ENCODE data around the gene PRR5L. TPM values are rescaled to one million over a fixed set of nuclear protein-coding genes. Genes with fewer than 3 reads are reported as not detected.

Gene PRR5L
- total and polyA plus RNA-seq, 5 donors from 2014 or later, result 0.76 to 15.1 (median 1.1) TPM; not detected in 1

- no peak overlapping the region for H3K4me3 Mint-ChIP-seq
- Histone ChIP-seq H3K9me3 (ENCODE audit: control insufficient read depth in 2 of 2, low read length in 2 of 2) (no peaks in the 10 kb centered on the region), H3K36me3 (ENCODE audit: control insufficient read depth, insufficient read depth, low read length) (no peaks in the 10 kb centered on the region), H3K27ac (ENCODE audit: insufficient read depth, low read length, poor library complexity, severe bottlenecking) (no peak overlapping the region), H3K4me3 (ENCODE audit: low read depth, low read length) (no peak overlapping the region), H3K27me3 (ENCODE audit: control insufficient read depth, insufficient read depth, low read length) (peaks cover 2% of the 10 kb centered on the region), H3K4me1 (ENCODE audit: control insufficient read depth, insufficient read depth, low read length, poor library complexity, severe bottlenecking) (no peaks in the 10 kb centered on the region)
- H3K27me3 Mint-ChIP-seq, result peaks cover 6% of the 10 kb centered on the region
- H3K9me3 Mint-ChIP-seq, result peaks cover 0 to 4% (median 0%) of the 10 kb centered on the region in 7 donors
- no peak for ATAC-seq (ENCODE audit: low read depth in 2 of 2)
- no peaks in the 10 kb centered on the region for H3K36me3 Mint-ChIP-seq
- H3K27ac Mint-ChIP-seq, result no peak overlapping the region
- no peak for DNase-seq
- H3K4me1 Mint-ChIP-seq, result no peaks in the 10 kb centered on the region
Observed at GRCh38 chr11:36330411-36330810, 34.3 kb downstream of the PRR5L start.

DNA sequence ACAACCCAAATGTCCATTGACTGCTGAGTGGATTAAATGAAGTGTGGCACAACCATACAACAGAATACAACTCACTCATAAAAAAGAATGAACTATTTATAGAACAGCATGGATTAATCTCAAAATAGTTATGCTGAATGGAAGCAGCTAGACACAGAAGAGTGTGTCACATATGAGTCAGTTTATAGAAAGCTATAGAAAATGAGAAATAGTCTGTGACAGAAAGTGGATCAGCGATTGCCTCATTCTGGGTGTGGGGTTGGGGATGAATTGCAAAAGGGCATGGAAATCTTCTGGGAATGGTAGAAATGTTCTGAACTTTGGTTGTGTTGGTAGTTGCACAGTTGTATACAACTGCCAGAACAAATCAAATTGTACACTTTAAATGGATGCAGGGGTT lies 37.4 kb downstream of the PRR5L start:
- Mint-ChIP-seq H3K27me3 (no peaks in the 10 kb centered on the region), H3K9me3 (peaks cover 0 to 4% (median 0%) of the 10 kb centered on the region in 7 donors), H3K4me3 (no peak overlapping the region), H3K27ac (no peak overlapping the region), H3K36me3 (no peaks in the 10 kb centered on the region), H3K4me1 (no peaks in the 10 kb centered on the region)
- Histone ChIP-seq H3K4me3 (ENCODE audit: low read depth, low read length) (no peak overlapping the region), H3K9me3 (ENCODE audit: control insufficient read depth in 2 of 2, low read length in 2 of 2) (no peaks in the 10 kb centered on the region), H3K27me3 (ENCODE audit: control insufficient read depth, insufficient read depth, low read length) (peaks cover 3% of the 10 kb centered on the region), H3K27ac (ENCODE audit: insufficient read depth, low read length, poor library complexity, severe bottlenecking) (no peak overlapping the region), H3K36me3 (ENCODE audit: control insufficient read depth, insufficient read depth, low read length) (no peaks in the 10 kb centered on the region), H3K4me1 (ENCODE audit: control insufficient read depth, insufficient read depth, low read length, poor library complexity, severe bottlenecking) (no peaks in the 10 kb centered on the region)
- DNase-seq, result no peak
- ATAC-seq (ENCODE audit: low read depth in 2 of 2), result no peak

DNA sequence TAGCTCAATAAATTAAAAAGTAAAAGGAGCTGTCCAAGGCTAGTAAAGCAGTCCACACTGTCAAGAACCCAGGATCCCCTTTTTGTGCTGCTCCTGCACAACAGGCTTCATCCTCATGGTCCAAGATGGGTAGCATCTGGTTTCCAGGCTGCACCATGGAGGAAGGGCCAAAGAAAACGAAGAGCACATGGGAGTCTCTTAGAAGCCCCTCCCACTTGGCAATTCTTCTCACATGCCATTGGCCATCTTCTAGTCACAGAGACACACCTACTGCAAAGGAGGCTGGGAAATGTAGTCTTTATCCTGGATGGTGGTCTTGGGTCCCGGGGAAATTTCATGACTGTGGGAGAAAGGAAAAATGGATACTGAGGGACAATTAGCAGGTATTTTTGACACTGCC lies 37.8 kb downstream of the PRR5L start:
- DNase-seq (no peak), ATAC-seq (ENCODE audit: low read depth in 2 of 2) (no peak)
- H3K4me3 ChIP-seq (ENCODE audit: low read depth, low read length), result no peak overlapping the region
- H3K36me3 ChIP-seq (ENCODE audit: control insufficient read depth, insufficient read depth, low read length), result no peaks in the 10 kb centered on the region
- H3K9me3 ChIP-seq (ENCODE audit: control insufficient read depth in 2 of 2, low read length in 2 of 2), result no peaks in the 10 kb centered on the region
- Mint-ChIP-seq H3K4me1 (no peaks in the 10 kb centered on the region), H3K27ac (no peak overlapping the region), H3K9me3 (peaks cover 0 to 4% (median 0%) of the 10 kb centered on the region in 7 donors), H3K27me3 (no peaks in the 10 kb centered on the region), H3K36me3 (no peaks in the 10 kb centered on the region), H3K4me3 (no peak overlapping the region)
- no peaks in the 10 kb centered on the region for H3K4me1 ChIP-seq (ENCODE audit: control insufficient read depth, insufficient read depth, low read length, poor library complexity, severe bottlenecking)
- no peak overlapping the region for H3K27ac ChIP-seq (ENCODE audit: insufficient read depth, low read length, poor library complexity, severe bottlenecking)
- peaks cover 3% of the 10 kb centered on the region for H3K27me3 ChIP-seq (ENCODE audit: control insufficient read depth, insufficient read depth, low read length)

GRCh38 chr11:36339888-36340287 lies 43.8 kb downstream of the PRR5L start:
- Mint-ChIP-seq H3K36me3 (no peaks in the 10 kb centered on the region), H3K27me3 (peaks cover 14% of the 10 kb centered on the region), H3K9me3 (peaks cover 0 to 3% (median 0%) of the 10 kb centered on the region in 7 donors), H3K27ac (no peak overlapping the region), H3K4me1 (no peaks in the 10 kb centered on the region), H3K4me3 (no peak overlapping the region)
- H3K4me1 ChIP-seq (ENCODE audit: control insufficient read depth, insufficient read depth, low read length, poor library complexity, severe bottlenecking), result no peaks in the 10 kb centered on the region
- no peaks in the 10 kb centered on the region for H3K9me3 ChIP-seq (ENCODE audit: control insufficient read depth in 2 of 2, low read length in 2 of 2)
- no peak for ATAC-seq (ENCODE audit: low read depth in 2 of 2)
- peaks cover 7% of the 10 kb centered on the region for H3K27me3 ChIP-seq (ENCODE audit: control insufficient read depth, insufficient read depth, low read length)
- H3K27ac ChIP-seq (ENCODE audit: insufficient read depth, low read length, poor library complexity, severe bottlenecking), result no peak overlapping the region
- no peaks in the 10 kb centered on the region for H3K36me3 ChIP-seq (ENCODE audit: control insufficient read depth, insufficient read depth, low read length)
- no peak for DNase-seq
- no peak overlapping the region for H3K4me3 ChIP-seq (ENCODE audit: low read depth, low read length)

DNA sequence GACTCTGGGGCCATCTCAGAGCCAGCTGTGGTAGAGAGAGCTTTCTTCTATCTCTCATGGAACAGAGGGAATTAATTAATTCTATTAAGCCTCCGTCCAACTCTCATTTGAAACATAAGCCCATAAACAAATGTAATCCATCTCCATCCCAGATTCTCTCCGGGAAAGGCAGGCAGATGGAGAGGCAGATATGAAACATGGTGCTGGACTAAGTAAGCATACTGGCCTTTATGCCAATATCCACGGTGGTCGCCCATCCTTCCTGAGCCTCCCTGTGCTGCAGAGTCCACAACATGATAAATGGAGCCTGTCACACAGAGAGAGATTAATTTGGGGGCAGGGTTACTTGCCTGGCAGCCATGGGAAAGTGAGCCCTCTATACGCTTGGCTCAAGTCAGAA lies 44.8 kb downstream of the PRR5L start:
- no peaks in the 10 kb centered on the region for H3K4me1 Mint-ChIP-seq
- no peak overlapping the region for H3K27ac ChIP-seq (ENCODE audit: insufficient read depth, low read length, poor library complexity, severe bottlenecking)
- H3K4me3 Mint-ChIP-seq, result no peak overlapping the region
- H3K36me3 ChIP-seq (ENCODE audit: control insufficient read depth, insufficient read depth, low read length), result no peaks in the 10 kb centered on the region
- H3K9me3 ChIP-seq (ENCODE audit: control insufficient read depth in 2 of 2, low read length in 2 of 2), result no peaks in the 10 kb centered on the region
- H3K4me3 ChIP-seq (ENCODE audit: low read depth, low read length), result no peak overlapping the region
- DNase-seq, result no peak
- H3K9me3 Mint-ChIP-seq, result peaks cover 0 to 5% (median 0%) of the 10 kb centered on the region in 7 donors
- H3K36me3 Mint-ChIP-seq, result no peaks in the 10 kb centered on the region
- no peaks in the 10 kb centered on the region for H3K4me1 ChIP-seq (ENCODE audit: control insufficient read depth, insufficient read depth, low read length, poor library complexity, severe bottlenecking)
- H3K27ac Mint-ChIP-seq, result no peak overlapping the region
- H3K27me3 Mint-ChIP-seq, result peaks cover 18% of the 10 kb centered on the region
- ATAC-seq (ENCODE audit: low read depth in 2 of 2), result no peak
- H3K27me3 ChIP-seq (ENCODE audit: control insufficient read depth, insufficient read depth, low read length), result peaks cover 7% of the 10 kb centered on the region

DNA sequence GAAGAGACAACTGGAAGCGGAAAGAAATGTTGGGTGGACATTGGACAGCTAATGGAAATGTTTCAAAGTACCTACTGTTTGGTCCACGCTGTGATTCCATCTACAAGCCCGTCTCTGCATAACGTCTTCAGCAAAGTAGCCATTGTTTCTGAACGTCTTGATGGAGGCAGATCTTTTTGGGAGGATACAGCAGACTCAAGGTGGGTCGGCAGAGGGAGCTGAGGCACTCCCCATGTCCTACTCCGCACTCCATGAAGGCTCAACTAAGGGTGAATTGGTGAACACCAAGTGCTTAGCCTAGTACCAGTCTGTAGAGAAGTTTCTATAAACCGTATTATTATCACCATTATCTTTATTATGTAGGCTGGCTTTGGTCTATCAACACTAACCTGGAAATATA lies 45.8 kb downstream of the PRR5L start:
- H3K4me3 Mint-ChIP-seq, result no peak overlapping the region
- no peaks in the 10 kb centered on the region for H3K9me3 ChIP-seq (ENCODE audit: control insufficient read depth in 2 of 2, low read length in 2 of 2)
- ATAC-seq (ENCODE audit: low read depth in 2 of 2), result no peak
- peaks cover 7% of the 10 kb centered on the region for H3K27me3 ChIP-seq (ENCODE audit: control insufficient read depth, insufficient read depth, low read length)
- DNase-seq, result no peak
- no peak overlapping the region for H3K4me3 ChIP-seq (ENCODE audit: low read depth, low read length)
- no peak overlapping the region for H3K27ac ChIP-seq (ENCODE audit: insufficient read depth, low read length, poor library complexity, severe bottlenecking)
- peaks cover 18% of the 10 kb centered on the region for H3K27me3 Mint-ChIP-seq
- no peaks in the 10 kb centered on the region for H3K36me3 Mint-ChIP-seq
- no peaks in the 10 kb centered on the region for H3K4me1 ChIP-seq (ENCODE audit: control insufficient read depth, insufficient read depth, low read length, poor library complexity, severe bottlenecking)
- H3K4me1 Mint-ChIP-seq, result no peaks in the 10 kb centered on the region
- no peaks in the 10 kb centered on the region for H3K36me3 ChIP-seq (ENCODE audit: control insufficient read depth, insufficient read depth, low read length)
- no peak overlapping the region for H3K27ac Mint-ChIP-seq
- peaks cover 0 to 5% (median 0%) of the 10 kb centered on the region in 7 donors for H3K9me3 Mint-ChIP-seq

DNA sequence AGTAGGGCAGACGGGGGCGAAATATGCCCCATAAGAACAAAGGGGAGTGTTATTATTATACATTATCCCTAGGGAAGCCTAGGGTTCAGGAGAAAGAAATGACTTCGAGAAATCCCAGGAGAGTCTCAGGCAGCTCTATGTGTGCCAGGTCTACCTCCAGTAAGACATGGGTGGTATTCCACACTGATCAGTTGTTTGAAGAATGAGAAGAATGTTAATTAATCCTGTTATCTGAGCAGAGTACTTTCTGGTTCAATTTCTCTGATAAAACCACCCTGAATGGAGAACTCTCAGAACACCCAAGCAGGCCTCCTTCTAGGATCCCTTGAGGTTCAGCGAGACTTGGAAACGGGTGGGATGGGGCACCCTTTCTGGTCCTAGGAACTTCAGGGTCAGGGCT lies 46.2 kb downstream of the PRR5L start:
- H3K27ac ChIP-seq (ENCODE audit: insufficient read depth, low read length, poor library complexity, severe bottlenecking), result no peak overlapping the region
- Mint-ChIP-seq H3K27ac (no peak overlapping the region), H3K4me3 (no peak overlapping the region), H3K36me3 (no peaks in the 10 kb centered on the region), H3K9me3 (peaks cover 0 to 8% (median 0%) of the 10 kb centered on the region in 7 donors), H3K27me3 (peaks cover 18% of the 10 kb centered on the region), H3K4me1 (peaks cover 0 to 2% (median 0%) of the 10 kb centered on the region in 4 donors)
- no peaks in the 10 kb centered on the region for H3K36me3 ChIP-seq (ENCODE audit: control insufficient read depth, insufficient read depth, low read length)
- H3K4me1 ChIP-seq (ENCODE audit: control insufficient read depth, insufficient read depth, low read length, poor library complexity, severe bottlenecking), result no peaks in the 10 kb centered on the region
- ATAC-seq (ENCODE audit: low read depth in 2 of 2) (no peak), DNase-seq (no peak)
- H3K27me3 ChIP-seq (ENCODE audit: control insufficient read depth, insufficient read depth, low read length), result peaks cover 7% of the 10 kb centered on the region
- H3K4me3 ChIP-seq (ENCODE audit: low read depth, low read length), result no peak overlapping the region
- no peaks in the 10 kb centered on the region for H3K9me3 ChIP-seq (ENCODE audit: control insufficient read depth in 2 of 2, low read length in 2 of 2)

DNA sequence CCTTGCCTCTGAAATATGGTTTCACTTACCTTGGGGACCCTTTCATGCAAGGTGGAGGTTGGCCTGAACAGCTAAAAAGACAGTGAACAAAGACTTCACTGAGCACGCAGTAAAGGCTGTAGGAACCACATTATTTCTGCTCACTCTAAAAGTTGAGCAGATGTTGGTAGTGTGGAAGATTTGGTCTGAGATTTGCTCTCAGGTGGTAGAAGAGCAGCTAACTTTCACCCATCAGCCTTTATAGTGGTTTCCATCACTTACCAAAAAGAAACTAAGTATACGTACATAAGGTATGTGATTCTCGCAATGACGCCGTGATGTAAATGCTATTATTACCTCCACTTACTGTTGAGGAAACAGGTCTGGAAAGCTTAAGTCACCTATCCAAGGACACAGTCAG lies 47.3 kb downstream of the PRR5L start:
- peaks cover 0 to 2% (median 0%) of the 10 kb centered on the region in 4 donors for H3K4me1 Mint-ChIP-seq
- Histone ChIP-seq H3K27me3 (ENCODE audit: control insufficient read depth, insufficient read depth, low read length) (peaks cover 5% of the 10 kb centered on the region), H3K27ac (ENCODE audit: insufficient read depth, low read length, poor library complexity, severe bottlenecking) (no peak overlapping the region), H3K36me3 (ENCODE audit: control insufficient read depth, insufficient read depth, low read length) (no peaks in the 10 kb centered on the region), H3K4me1 (ENCODE audit: control insufficient read depth, insufficient read depth, low read length, poor library complexity, severe bottlenecking) (no peaks in the 10 kb centered on the region), H3K9me3 (ENCODE audit: control insufficient read depth in 2 of 2, low read length in 2 of 2) (no peaks in the 10 kb centered on the region), H3K4me3 (ENCODE audit: low read depth, low read length) (no peak overlapping the region)
- no peak for DNase-seq
- H3K27ac Mint-ChIP-seq, result no peak overlapping the region
- ATAC-seq (ENCODE audit: low read depth in 2 of 2), result no peak
- no peaks in the 10 kb centered on the region for H3K36me3 Mint-ChIP-seq
- peaks cover 18% of the 10 kb centered on the region for H3K27me3 Mint-ChIP-seq
- peaks cover 0 to 5% (median 0%) of the 10 kb centered on the region in 7 donors for H3K9me3 Mint-ChIP-seq
- H3K4me3 Mint-ChIP-seq, result no peak overlapping the region
